Neural progenitor cell (in vitro differentiated cells): ENCODE data around the gene PSMB5. TPM values are rescaled to one million over a fixed set of nuclear protein-coding genes. Genes with fewer than 3 reads are reported as not detected.

Source experiments
- DNase-seq: peaks from one replicate; pipeline ENCODE4 v3.0.0-alpha.2; 2016; ENCODE audit warnings: low spot score
- H2AFZ ChIP-seq: fragments of 200-600 bp; sonication (generic); replicated peaks from 2 replicates; pipeline ENCODE4 v1.6.1; 2016; ENCODE audit warnings: antibody characterized with exemption
- H3F3A ChIP-seq: fragments of 200-600 bp; sonication (generic); 2 replicates; pipeline ENCODE4 v1.6.1; 2016; ENCODE audit warnings: antibody characterized with exemption, low read depth
- H3K27ac ChIP-seq: fragments of 200-600 bp; sonication (generic); 2 replicates; pipeline ENCODE4 v1.5.1; 2016; ENCODE audit warnings: mild to moderate bottlenecking
- H3K27me3 ChIP-seq: fragments of 200-600 bp; sonication (generic); 2 replicates; pipeline ENCODE4 v1.6.1; 2016; ENCODE audit warnings: mild to moderate bottlenecking, moderate library complexity
- H3K36me3 ChIP-seq: fragments of 200-600 bp; sonication (generic); 2 replicates; pipeline ENCODE4 v1.5.1; 2016
- H3K4me1 ChIP-seq: fragments of 200-600 bp; sonication (generic); 2 replicates; pipeline ENCODE4 v1.6.1; 2016; ENCODE audit warnings: mixed run types
- H3K4me2 ChIP-seq: fragments of 200-600 bp; sonication (generic); 2 replicates; pipeline ENCODE4 v1.6.1; 2016
- H3K4me3 ChIP-seq: fragments of 200-600 bp; sonication (generic); 2 replicates; pipeline ENCODE4 v1.5.1; 2016
- H3K79me2 ChIP-seq: fragments of 200-600 bp; sonication (generic); 2 replicates; pipeline ENCODE4 v1.6.1; 2016; ENCODE audit warnings: low read depth
- H3K9ac ChIP-seq: fragments of 200-600 bp; sonication (generic); 2 replicates; pipeline ENCODE4 v1.6.1; 2016
- H3K9me3 ChIP-seq: fragments of 200-600 bp; sonication (generic); 2 replicates; pipeline ENCODE4 v1.5.1; 2016; ENCODE audit warnings: low read depth
- H4K20me1 ChIP-seq: fragments of 200-600 bp; sonication (generic); 2 replicates; pipeline ENCODE4 v1.6.1; 2016; ENCODE audit warnings: low read depth
- H3K27ac Mint-ChIP-seq: 3 replicates; pipeline ENCODE4 v1.8.0; 2021; ENCODE audit warnings: mixed read lengths
- H3K27me3 Mint-ChIP-seq: 2 replicates; pipeline ENCODE4 v1.8.0; 2022; ENCODE audit warnings: low read depth, mild to moderate bottlenecking, inconsistent platforms, moderate library complexity, mixed read lengths; ENCODE audit not compliant: insufficient read depth
- H3K36me3 Mint-ChIP-seq: 3 replicates; pipeline ENCODE4 v1.8.0; 2021; ENCODE audit warnings: mixed read lengths
- H3K4me1 Mint-ChIP-seq: 3 replicates; pipeline ENCODE4 v1.8.0; 2021; ENCODE audit warnings: mixed read lengths
- H3K4me3 Mint-ChIP-seq: 3 replicates; pipeline ENCODE4 v1.8.0; 2021; ENCODE audit warnings: mild to moderate bottlenecking, moderate library complexity, mixed read lengths
- H3K9me3 Mint-ChIP-seq: 3 replicates; pipeline ENCODE4 v1.8.0; 2020; ENCODE audit warnings: mixed read lengths
- EZH2 ChIP-seq: fragments of 200-600 bp; sonication (generic); IDR thresholded peaks from 2 replicates; pipeline ENCODE4 v1.6.1; 2017; ENCODE audit warnings: antibody characterized with exemption, mild to moderate bottlenecking, moderate library complexity
- EZH2phosphoT487 ChIP-seq: fragments of 200-600 bp; sonication (generic); IDR thresholded peaks from 2 replicates; pipeline ENCODE4 v1.6.1; 2017; ENCODE audit warnings: antibody characterized with exemption
- total RNA-seq: library from RNA; depleted of rRNA; stranded (reverse); fragments of >200 nt; gene quantifications from 2 replicates; pipeline ENCODE4 v1.2.3, GENCODE V29; 2015; ENCODE audit warnings: low replicate concordance
- TF ChIP-seq, protein P1 (sequence below): fragments of 200-600 bp; sonication (generic); IDR thresholded peaks from 2 replicates; pipeline ENCODE4 v1.5.1; 2017; ENCODE audit warnings: antibody characterized with exemption, mild to moderate bottlenecking

Gene PSMB5
- total RNA-seq, 1 donor from 2014 or later: 154 TPM

DNA sequence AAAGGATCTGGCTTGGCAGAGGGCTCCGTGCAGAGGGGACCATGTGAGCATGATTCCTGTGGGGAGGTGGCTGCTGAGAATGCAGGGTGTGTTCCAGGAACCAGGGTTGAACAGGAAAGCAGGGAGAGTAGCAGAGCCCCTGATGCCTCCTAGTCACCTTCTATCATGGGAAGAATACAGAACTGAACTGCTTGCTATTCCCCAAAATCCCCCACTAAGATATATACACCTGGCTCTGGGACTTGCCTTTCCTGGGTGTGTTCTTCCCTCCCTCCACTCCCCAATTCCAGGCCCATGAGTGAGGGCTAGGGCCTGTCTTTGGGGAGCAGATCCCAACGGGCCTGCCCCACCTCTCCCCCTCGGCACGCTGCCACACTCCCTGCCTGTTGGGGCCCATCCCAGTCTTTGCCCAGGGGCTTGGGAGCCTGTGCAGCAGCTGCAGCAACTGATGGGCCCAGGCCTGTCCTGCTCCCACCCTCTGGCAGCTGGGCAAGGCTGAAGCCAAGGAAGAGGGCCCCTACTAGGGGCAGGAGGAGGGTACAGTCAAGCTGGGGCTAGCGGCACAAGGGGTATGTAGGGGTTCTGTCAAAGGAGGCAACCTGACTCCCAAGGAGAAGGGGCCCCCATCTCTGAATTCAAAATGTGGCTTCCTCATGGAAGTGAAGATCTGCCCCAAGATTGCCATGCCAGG is 55.6 kb downstream of the PSMB5 start:
- Mint-ChIP-seq H3K36me3 (peaks cover 37% of the 10 kb centered on the region), H3K4me1 (peaks cover 55% of the 10 kb centered on the region), H3K27me3 (peaks cover 19% of the 10 kb centered on the region), H3K4me3 (peak overlapping the region; percentile 90), H3K9me3 (no peaks in the 10 kb centered on the region), H3K27ac (peak overlapping the region; percentile 98)
- Histone ChIP-seq H3K4me1 (peaks cover 51% of the 10 kb centered on the region), H3K79me2 (peaks cover 97% of the 10 kb centered on the region), H3K9ac (peak overlapping the region; percentile 48), H3K36me3 (no peaks in the 10 kb centered on the region), H3K9me3 (no peaks in the 10 kb centered on the region), H3K27me3 (no peaks in the 10 kb centered on the region), H4K20me1 (peaks cover 72% of the 10 kb centered on the region), H3K27ac (peak overlapping the region; percentile 99), H2AFZ (no peak overlapping the region), H3K4me2 (peak overlapping the region; percentile 92), H3K4me3 (peak overlapping the region; percentile 88), H3F3A (peaks cover 75% of the 10 kb centered on the region)
- no peak for DNase-seq
- TF ChIP-seq EZH2 (no peak), EZH2phosphoT487 (no peak)
- TF ChIP-seq, protein P1, sequence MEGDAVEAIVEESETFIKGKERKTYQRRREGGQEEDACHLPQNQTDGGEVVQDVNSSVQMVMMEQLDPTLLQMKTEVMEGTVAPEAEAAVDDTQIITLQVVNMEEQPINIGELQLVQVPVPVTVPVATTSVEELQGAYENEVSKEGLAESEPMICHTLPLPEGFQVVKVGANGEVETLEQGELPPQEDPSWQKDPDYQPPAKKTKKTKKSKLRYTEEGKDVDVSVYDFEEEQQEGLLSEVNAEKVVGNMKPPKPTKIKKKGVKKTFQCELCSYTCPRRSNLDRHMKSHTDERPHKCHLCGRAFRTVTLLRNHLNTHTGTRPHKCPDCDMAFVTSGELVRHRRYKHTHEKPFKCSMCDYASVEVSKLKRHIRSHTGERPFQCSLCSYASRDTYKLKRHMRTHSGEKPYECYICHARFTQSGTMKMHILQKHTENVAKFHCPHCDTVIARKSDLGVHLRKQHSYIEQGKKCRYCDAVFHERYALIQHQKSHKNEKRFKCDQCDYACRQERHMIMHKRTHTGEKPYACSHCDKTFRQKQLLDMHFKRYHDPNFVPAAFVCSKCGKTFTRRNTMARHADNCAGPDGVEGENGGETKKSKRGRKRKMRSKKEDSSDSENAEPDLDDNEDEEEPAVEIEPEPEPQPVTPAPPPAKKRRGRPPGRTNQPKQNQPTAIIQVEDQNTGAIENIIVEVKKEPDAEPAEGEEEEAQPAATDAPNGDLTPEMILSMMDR: no peak

DNA sequence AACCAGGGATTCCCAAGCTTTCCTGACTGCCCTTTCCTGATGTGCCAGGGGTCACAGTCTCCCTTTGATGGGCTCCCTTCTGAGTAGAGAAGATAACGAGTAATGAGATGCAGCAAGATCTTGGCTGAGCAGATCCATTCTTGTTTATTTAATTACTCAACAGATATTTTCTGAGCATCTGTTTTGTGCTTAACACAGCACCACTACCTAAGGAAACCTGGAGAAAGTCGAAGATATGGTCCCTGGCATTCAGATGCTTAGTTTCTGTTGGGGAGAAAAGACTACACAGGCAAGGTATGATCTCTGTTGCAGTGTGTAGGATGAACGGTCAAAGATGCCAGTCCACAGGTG is 56.2 kb downstream of the PSMB5 start:
- H3K27ac Mint-ChIP-seq: peak overlapping the region; percentile 98
- Histone ChIP-seq H3K36me3 (no peaks in the 10 kb centered on the region), H3K27me3 (no peaks in the 10 kb centered on the region), H3F3A (peaks cover 78% of the 10 kb centered on the region), H3K4me1 (peaks cover 51% of the 10 kb centered on the region), H3K27ac (peak overlapping the region; percentile 99), H4K20me1 (peaks cover 74% of the 10 kb centered on the region), H3K79me2 (peaks cover 94% of the 10 kb centered on the region), H2AFZ (no peak overlapping the region), H3K9me3 (no peaks in the 10 kb centered on the region), H3K9ac (no peak overlapping the region), H3K4me3 (peak overlapping the region; percentile 88), H3K4me2 (peak overlapping the region; percentile 92)
- no peaks in the 10 kb centered on the region for H3K9me3 Mint-ChIP-seq
- peaks cover 44% of the 10 kb centered on the region for H3K36me3 Mint-ChIP-seq
- H3K27me3 Mint-ChIP-seq: peaks cover 19% of the 10 kb centered on the region
- H3K4me3 Mint-ChIP-seq: peak overlapping the region; percentile 90
- TF ChIP-seq, protein P1: no peak
- TF ChIP-seq EZH2 (no peak), EZH2phosphoT487 (no peak)
- peaks cover 61% of the 10 kb centered on the region for H3K4me1 Mint-ChIP-seq
- no peak for DNase-seq

DNA sequence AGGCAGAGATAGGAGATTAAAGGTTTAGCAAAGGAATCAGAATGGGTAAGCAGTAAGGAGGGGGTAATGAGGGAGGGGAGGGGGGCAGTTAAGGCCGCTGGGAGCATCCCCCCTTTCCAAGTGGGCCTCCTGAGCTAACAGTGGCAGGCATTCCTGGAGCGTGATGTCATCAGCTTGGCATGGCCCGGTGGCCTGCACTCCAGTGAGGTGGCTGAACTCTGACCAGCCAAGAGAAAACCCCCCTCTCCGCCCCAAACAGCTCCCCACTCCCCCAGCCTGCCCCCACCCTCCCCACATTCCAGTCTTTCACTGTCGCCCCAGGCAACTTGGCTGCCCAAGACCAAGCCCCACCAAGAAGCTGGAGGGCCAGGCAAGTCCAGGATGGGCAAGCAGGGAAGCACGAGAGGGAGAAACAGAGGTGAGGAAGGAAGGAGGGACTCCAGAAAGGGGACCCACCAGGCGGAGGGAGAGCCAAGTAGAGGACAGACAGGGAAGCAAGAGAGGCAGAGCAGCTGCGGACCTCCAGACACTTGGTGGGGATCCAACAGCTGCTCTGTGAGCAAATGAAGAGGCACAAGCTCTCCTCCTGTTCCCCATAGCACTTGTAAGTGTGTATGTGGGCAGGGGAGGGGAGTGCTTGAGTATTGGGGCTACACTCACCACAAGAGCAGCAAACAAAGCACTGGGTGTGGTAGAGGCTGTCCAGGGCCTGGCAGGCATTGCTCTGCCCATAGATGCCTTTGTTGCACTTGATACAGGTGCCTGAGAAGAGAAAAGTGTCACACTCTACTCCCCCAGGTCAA is 56.8 kb downstream of the PSMB5 start:
- Mint-ChIP-seq H3K4me1 (peaks cover 61% of the 10 kb centered on the region), H3K27ac (peak overlapping the region; percentile 98), H3K36me3 (peaks cover 47% of the 10 kb centered on the region), H3K4me3 (peak overlapping the region; percentile 90), H3K27me3 (peaks cover 19% of the 10 kb centered on the region), H3K9me3 (no peaks in the 10 kb centered on the region)
- H3K4me1 ChIP-seq: peaks cover 51% of the 10 kb centered on the region
- peaks cover 2% of the 10 kb centered on the region for H3K36me3 ChIP-seq
- H3K4me2 ChIP-seq: peak overlapping the region; percentile 92
- peak overlapping the region; percentile 88 for H3K4me3 ChIP-seq
- no peak overlapping the region for H2AFZ ChIP-seq
- peak; percentile 97 for DNase-seq
- TF ChIP-seq, protein P1: no peak
- TF ChIP-seq EZH2phosphoT487 (no peak), EZH2 (no peak)
- peaks cover 77% of the 10 kb centered on the region for H3F3A ChIP-seq
- H3K9me3 ChIP-seq: no peaks in the 10 kb centered on the region
- no peak overlapping the region for H3K9ac ChIP-seq
- peaks cover 79% of the 10 kb centered on the region for H4K20me1 ChIP-seq
- peak overlapping the region; percentile 99 for H3K27ac ChIP-seq
- H3K27me3 ChIP-seq: no peaks in the 10 kb centered on the region
- peaks cover 94% of the 10 kb centered on the region for H3K79me2 ChIP-seq
